SU-DHL-6 (cell line): ENCODE measurements around the gene ADAMTS17.

Source experiments
- H2AFZ ChIP-seq: fragments of 200-600 bp; sonication (generic); 2 replicates; pipeline ENCODE4 v1.6.1; 2014; ENCODE audit warnings: low read depth, mild to moderate bottlenecking, moderate library complexity, mixed read lengths, antibody characterized with exemption, low read length; ENCODE audit not compliant: severe bottlenecking
- H3F3A ChIP-seq: fragments of 200-600 bp; shearing (Covaris generic); 2 replicates; pipeline ENCODE4 v1.6.0; 2016; ENCODE audit warnings: antibody characterized with exemption, mild to moderate bottlenecking; ENCODE audit not compliant: insufficient read depth
- H3K27ac ChIP-seq: fragments of 200-600 bp; sonication (generic); 2 replicates; pipeline ENCODE4 v1.5.1; 2016; ENCODE audit warnings: low read depth, mild to moderate bottlenecking, low read length, moderate library complexity, mixed read lengths
- H3K27me3 ChIP-seq: fragments of 200-600 bp; sonication (generic), shearing (Covaris generic); 2 replicates; pipeline ENCODE4 v1.6.0; 2014; ENCODE audit warnings: mild to moderate bottlenecking, low read length
- H3K36me3 ChIP-seq: fragments of 200-600 bp; sonication (generic); 2 replicates; pipeline ENCODE4 v1.6.1; 2014; ENCODE audit warnings: mild to moderate bottlenecking, low read length, mixed read lengths
- H3K4me2 ChIP-seq: fragments of 300-600, 200-600 bp; shearing (Covaris generic), sonication (generic); 2 replicates; pipeline ENCODE4 v1.6.0; 2014; ENCODE audit warnings: low read length, low read depth, mild to moderate bottlenecking; ENCODE audit not compliant: poor library complexity, severe bottlenecking
- H3K4me3 ChIP-seq: fragments of 200-600 bp; sonication (generic); 2 replicates; pipeline ENCODE4 v1.5.1; 2014; ENCODE audit warnings: antibody characterized with exemption, low read length, mild to moderate bottlenecking, mixed read lengths; ENCODE audit not compliant: insufficient read depth, poor library complexity, severe bottlenecking
- H3K79me2 ChIP-seq: fragments of 200-600 bp; sonication (generic); 2 replicates; pipeline ENCODE4 v1.6.1; 2014; ENCODE audit warnings: mild to moderate bottlenecking, low read length, moderate library complexity; ENCODE audit not compliant: insufficient read depth
- H3K9ac ChIP-seq: fragments of 200-600 bp; sonication (generic); 2 replicates; pipeline ENCODE4 v1.7.0; 2014; ENCODE audit warnings: mild to moderate bottlenecking, low read length
- H3K9me2 ChIP-seq: fragments of 200-600 bp; sonication (generic); replicated peaks from 2 replicates; pipeline ENCODE4 v1.6.1; 2014; ENCODE audit warnings: low read length; ENCODE audit not compliant: insufficient read depth
- H3K9me3 ChIP-seq: fragments of 200-600 bp; sonication (generic); 2 replicates; pipeline ENCODE4 v1.6.1; 2014; ENCODE audit warnings: low read length, mixed read lengths; ENCODE audit not compliant: insufficient read depth
- H4K20me1 ChIP-seq: fragments of 200-600 bp; sonication (generic); 2 replicates; pipeline ENCODE4 v1.6.1; 2014; ENCODE audit warnings: low read depth, mild to moderate bottlenecking, antibody characterized with exemption, low read length, moderate library complexity, mixed read lengths
- CTCF ChIP-seq: fragments of 200-600 bp; sonication (generic); IDR thresholded peaks from one replicate; pipeline ENCODE4 v1.5.1; 2017; ENCODE audit warnings: antibody characterized with exemption, mild to moderate bottlenecking, low read length, moderate library complexity; ENCODE audit not compliant: insufficient read depth, poor library complexity, severe bottlenecking
- EZH2phosphoT487 ChIP-seq: fragments of 200-600 bp; sonication (generic), shearing (Covaris generic); conservative IDR thresholded peaks from 2 replicates; pipeline ENCODE4 v1.6.1; 2018; ENCODE audit warnings: mild to moderate bottlenecking, antibody characterized with exemption, low read length, moderate library complexity, mixed read lengths

The ADAMTS17 gene

DNA sequence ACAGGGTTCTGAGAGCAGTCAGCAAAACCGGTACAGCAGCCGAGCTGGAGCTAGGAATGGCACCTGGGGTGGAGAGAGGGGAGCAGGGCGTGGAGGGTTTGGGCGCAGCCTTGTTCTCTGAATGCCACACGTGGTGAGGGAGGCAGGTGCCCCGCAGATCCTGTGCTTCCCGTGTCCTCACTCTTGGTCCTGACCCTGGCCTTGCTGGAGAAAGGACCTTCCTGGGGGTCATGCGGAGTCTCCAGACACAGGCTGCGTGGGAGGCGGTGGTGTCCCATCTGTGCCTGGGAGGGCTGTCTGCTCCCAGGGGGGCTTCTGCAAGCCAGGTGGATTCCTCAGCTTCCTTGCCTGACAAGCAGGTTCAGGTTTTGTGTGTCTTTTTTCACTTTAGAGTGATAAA is 363.8 kb downstream of the ADAMTS17 start:
- Histone ChIP-seq H3K4me2 (no peak overlapping the region), H3K27me3 (no peaks in the 10 kb centered on the region; the same call in 1 of the 2 replicates), H3K9me2 (no peaks in the 10 kb centered on the region), H3K9me3 (no peaks in the 10 kb centered on the region), H3K27ac (no peak overlapping the region), H3K36me3 (no peaks in the 10 kb centered on the region), H3K4me3 (no peak overlapping the region), H3K9ac (no peak overlapping the region), H3F3A (no peaks in the 10 kb centered on the region), H4K20me1 (no peaks in the 10 kb centered on the region), H2AFZ (no peak overlapping the region), H3K79me2 (no peaks in the 10 kb centered on the region)
- no peak for TF ChIP-seq EZH2phosphoT487
- no peak for TF ChIP-seq CTCF

DNA sequence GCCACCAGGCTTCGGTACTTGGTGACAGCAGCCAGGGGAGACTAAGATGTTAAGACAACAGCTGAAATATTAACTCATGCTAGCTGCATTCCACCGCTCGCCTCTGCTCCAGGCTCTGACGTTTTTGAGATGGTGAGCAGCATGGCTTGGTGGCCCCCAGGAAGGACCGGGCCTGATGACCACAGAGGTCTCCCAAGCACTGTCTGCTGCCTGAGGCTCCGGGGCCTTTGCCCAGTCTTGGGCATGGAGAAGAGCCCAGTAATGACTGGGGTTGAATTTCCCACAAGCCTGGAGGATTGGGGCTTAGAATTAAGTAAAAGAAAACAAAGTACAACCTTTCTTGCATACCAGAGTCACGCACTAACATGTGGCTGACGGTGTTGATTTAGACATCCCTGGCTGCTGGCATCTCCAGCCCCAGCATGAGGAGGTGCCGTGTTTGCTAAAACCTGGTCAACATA is 364.9 kb downstream of the ADAMTS17 start:
- no peaks in the 10 kb centered on the region for H3K9me3 ChIP-seq
- H3K79me2 ChIP-seq, result no peaks in the 10 kb centered on the region
- H4K20me1 ChIP-seq, result no peaks in the 10 kb centered on the region
- H3K27ac ChIP-seq, result no peak overlapping the region
- H3K36me3 ChIP-seq, result no peaks in the 10 kb centered on the region
- H3K9ac ChIP-seq, result no peak overlapping the region
- H3F3A ChIP-seq, result no peaks in the 10 kb centered on the region
- H3K27me3 ChIP-seq, result no peaks in the 10 kb centered on the region
- H3K4me2 ChIP-seq, result no peak overlapping the region
- TF ChIP-seq EZH2phosphoT487, result no peak
- TF ChIP-seq CTCF, result no peak
- no peaks in the 10 kb centered on the region for H3K9me2 ChIP-seq
- H2AFZ ChIP-seq, result no peak overlapping the region
- no peak overlapping the region for H3K4me3 ChIP-seq

DNA sequence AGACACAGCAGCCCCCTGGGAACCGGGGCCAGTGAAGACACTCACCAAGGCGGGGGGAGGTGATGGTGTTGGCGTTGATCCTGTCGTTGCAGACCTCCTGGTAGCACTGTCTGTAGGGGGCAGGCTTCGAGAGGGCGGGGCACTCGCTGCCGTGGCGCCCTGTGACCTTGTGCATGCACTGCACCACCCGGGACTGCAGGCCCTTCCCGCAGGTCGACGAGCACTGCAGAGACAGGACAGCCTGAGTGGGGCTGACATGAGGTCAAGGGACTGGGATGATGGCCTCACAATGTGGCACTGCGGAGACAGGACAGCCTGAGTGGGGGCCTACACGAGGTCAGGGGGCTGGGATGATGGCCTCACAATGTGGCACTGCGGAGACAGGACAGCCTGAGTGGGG is 365.8 kb downstream of the ADAMTS17 start:
- H3K4me2 ChIP-seq, result no peak overlapping the region

More for the DNA sequence above, 365.8 kb downstream of the ADAMTS17 start:
- Histone ChIP-seq H3K27me3 (no peaks in the 10 kb centered on the region), H3K9me2 (no peaks in the 10 kb centered on the region), H3K27ac (no peak overlapping the region), H3K79me2 (no peaks in the 10 kb centered on the region), H3F3A (no peaks in the 10 kb centered on the region), H4K20me1 (no peaks in the 10 kb centered on the region), H3K4me3 (no peak overlapping the region), H3K9me3 (no peaks in the 10 kb centered on the region), H2AFZ (no peak overlapping the region), H3K9ac (no peak overlapping the region), H3K36me3 (no peaks in the 10 kb centered on the region)
- TF ChIP-seq CTCF (no peak), EZH2phosphoT487 (no peak)
